GM21381 (cell line): Measurements from ENCODE around the gene ZBED4.

Experiments
- ATAC-seq: cut with Tn5 transposase; IDR thresholded peaks from one replicate; pipeline ENCODE4 v1.9.1; 2021; ENCODE audit warnings: mild to moderate bottlenecking, moderate library complexity; ENCODE audit not compliant: unreplicated experiment

The ZBED4 gene

GRCh38 chr22:49933236-49934159 is 79.9 kb downstream of the ZBED4 start:
- no peak for ATAC-seq

DNA sequence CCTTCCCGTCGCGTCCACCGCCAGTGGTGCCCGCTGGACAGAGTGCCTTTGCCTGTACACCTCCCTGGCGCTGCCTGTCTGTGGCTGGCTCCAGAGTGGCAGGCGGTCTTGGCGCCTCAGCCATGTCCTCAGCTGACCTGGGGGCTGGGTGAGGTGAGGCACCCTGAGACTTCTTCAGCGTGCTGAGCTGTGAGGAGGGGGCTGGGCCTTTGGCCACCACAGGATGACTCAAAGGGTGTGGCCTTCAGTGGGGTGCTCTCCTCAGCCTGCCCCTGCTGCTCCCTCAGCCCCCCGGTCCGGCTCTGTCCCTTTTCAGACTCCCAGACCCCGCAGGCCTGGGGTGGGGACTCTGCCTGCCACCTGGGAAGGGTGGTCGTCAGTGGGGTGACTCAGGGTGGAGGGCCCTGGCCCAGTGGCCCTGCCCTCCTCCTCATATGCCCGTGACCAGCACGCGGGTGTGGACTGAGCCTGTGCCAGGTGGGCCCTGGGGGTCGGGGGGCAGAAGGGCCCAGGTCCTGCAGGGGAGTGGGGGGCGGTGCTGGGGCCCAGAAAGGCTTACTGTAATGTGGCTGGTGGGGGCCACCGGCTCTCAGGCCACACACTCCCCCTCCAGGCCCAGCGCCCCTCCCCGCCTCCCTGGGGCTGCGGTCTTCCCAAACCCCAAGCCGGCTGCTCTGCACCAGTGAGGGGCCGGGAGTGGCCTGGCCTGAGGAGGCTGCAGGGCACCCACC is 80.7 kb downstream of the ZBED4 start:
- no peak for ATAC-seq

- ATAC-seq = no peak
These were observed 81.4 kb downstream of the ZBED4 start for GRCh38 chr22:49934891-49935557.

DNA sequence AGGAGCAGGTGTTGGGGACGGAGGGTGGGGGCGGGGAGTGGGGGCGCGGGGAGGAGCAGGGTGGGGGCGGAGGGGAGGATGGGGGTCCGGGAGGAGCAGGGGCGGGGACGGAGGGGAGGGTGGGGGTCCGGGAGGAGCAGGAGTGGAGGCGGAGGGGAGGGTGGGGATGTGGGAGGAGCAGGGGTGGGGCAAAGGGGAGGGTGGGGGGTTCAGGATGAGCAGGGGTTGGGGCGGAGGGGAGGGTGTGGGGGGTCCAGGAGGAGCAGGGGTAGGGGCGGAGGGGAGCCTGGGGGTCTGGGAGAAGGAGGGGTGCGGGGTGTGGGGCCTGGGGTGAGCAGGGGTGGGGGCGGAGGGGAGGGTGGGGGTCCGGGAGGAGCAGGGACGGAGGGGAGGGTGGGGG is 81.9 kb downstream of the ZBED4 start:
- no peak for ATAC-seq

DNA sequence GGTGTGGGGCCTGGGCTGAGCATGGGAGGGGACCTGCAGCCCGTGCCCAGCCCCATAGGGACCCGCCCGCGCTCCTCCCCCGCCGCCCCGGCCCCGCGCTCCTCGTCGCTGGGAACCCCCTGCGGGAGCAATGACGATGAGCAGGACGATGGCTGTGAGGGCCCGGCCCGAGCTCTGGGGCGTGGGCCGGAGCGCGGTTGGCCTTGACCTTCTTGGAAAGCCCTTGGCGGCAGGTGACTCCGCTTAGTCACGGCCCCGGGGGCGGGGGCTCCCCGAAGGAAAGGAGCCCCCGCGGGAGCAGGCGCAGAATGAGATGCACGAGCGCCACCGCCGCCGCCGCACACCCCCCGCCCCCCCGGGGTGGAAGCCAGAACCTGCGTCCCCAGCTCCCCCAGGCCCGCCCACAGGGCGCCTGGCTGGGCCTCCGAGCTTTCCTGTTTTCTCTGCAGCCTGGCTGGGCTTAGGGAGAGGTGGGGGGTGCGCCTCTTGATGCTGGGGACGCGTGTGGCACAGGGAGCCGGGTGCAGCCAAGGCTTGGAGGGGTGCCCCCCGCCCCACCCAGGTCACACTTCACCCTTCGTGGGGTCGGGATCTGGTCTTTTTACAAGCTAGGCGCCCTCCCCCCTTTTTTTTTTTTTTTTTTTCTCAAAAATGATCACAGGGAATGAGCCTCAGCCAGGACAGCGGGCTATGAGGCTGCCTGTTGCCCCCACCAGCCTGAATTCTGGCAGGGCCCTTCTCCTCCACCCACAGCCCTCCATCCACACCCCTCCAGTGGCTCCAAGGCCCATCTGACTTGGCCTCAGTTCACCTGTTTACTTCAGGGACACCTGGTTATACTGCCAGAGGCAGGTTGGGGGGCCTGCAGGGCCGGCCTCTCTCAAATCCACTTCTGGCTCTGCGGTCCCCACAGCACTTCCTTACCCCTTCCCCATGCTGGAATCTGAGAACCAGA is 82.7 kb downstream of the ZBED4 start:
- ATAC-seq = peak; percentile 64

- ATAC-seq = no peak
These were observed 83.5 kb downstream of the ZBED4 start for GRCh38 chr22:49936973-49937757.

DNA sequence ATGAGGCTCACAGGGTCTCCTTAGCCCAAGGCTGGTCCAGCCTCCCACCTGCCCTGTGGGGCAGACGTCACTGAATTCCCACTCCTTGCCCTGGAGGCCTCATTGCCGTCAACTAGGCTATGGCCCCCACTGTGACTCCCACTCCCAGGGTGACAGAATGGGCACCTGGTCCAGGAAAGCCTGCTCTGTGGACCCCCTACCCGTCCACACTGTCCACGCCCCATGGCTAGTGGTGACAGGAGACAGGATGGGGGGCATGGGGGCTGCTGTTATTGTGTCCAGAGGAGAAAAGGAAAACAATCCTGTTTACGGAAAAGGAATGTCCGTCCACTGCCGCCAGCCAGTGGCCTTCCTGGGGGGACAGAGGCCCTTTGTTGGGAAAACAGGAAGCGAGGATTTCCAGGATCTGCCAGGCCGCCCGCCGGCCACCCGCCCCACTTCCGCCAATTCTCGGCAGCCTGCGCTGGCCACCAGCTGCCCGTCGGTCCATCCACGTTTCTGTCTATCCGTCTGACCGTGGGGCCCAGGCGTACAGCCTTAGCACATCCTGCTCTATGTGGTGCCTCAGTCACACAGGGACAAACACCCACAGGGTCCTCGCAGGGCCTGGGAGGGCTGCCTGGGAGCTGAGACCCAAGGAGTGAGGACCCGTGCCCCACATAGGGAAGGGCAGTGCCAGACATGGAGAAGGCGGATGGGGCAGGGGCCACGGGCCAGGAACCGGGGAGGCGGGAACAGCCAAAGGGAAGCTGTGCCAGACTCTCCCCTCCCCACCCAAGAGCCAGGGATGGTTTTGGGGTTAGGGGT is 84.3 kb downstream of the ZBED4 start:
- no peak for ATAC-seq

- no peak for ATAC-seq
These were observed 85.0 kb downstream of the ZBED4 start for GRCh38 chr22:49938565-49939136.
